Breast epithelium (tissue), 4 donors: ENCODE measurements around the gene C1orf210. TPM values are rescaled to one million over a fixed set of nuclear protein-coding genes. Genes with fewer than 3 reads are reported as not detected.

ENCODE experiments used
- DNase-seq, 2 donors: peaks; one replicate each; pipeline ENCODE4 v3.0.0-alpha.2; 2019; ENCODE audit warnings: low spot score in 2 of 2
- H3K27ac ChIP-seq, 2 donors: fragments of 200-600 bp; sonication (generic) in 1 of 2; one replicate each; pipeline ENCODE4 v1.5.1; 2016 to 2019; ENCODE audit warnings: mild to moderate bottlenecking in 1 of 2
- H3K27me3 ChIP-seq, 2 donors: fragments of 200-600 bp; sonication (generic) in 1 of 2; one replicate each; pipeline versions ENCODE4 v1.5.1 to v1.6.0; 2017 to 2019; ENCODE audit warnings: control low read depth in 1 of 2, mild to moderate bottlenecking in 1 of 2
- H3K36me3 ChIP-seq: fragments of 200-600 bp; one replicate; pipeline ENCODE4 v1.5.1; 2019
- H3K4me1 ChIP-seq, 2 donors: fragments of 200-600 bp; sonication (generic); one replicate each; pipeline ENCODE4 v1.5.1; 2016 to 2019; ENCODE audit warnings: control low read depth in 1 of 2
- H3K4me3 ChIP-seq, 3 donors: fragments of 200-600 bp; sonication (generic); 1 replicate in 2 of 3; 2 replicates in 1 of 3; pipeline ENCODE4 v1.5.1; 2016 to 2019; ENCODE audit warnings: mild to moderate bottlenecking in 3 of 3, moderate library complexity in 2 of 3
- H3K9me3 ChIP-seq, 2 donors: fragments of 200-600 bp; sonication (generic) in 1 of 2; one replicate each; pipeline ENCODE4 v1.5.1; 2016 to 2019; ENCODE audit warnings: control low read depth in 1 of 2
- CTCF ChIP-seq, 3 donors: fragments of 450-650 bp; IDR thresholded peaks; one replicate each; pipeline ENCODE4 v1.5.1; 2016 to 2017; ENCODE audit warnings: antibody characterized with exemption in 3 of 3, mild to moderate bottlenecking in 3 of 3, moderate library complexity in 3 of 3
- POLR2A ChIP-seq: fragments of 450-650 bp; IDR thresholded peaks from one replicate; pipeline ENCODE4 v1.6.1; 2016; ENCODE audit warnings: antibody characterized with exemption, mild to moderate bottlenecking, moderate library complexity
- POLR2AphosphoS5 ChIP-seq, 3 donors: sonication (generic); formaldehyde crosslinking; IDR thresholded peaks; one replicate each; pipeline ENCODE4 v1.6.1; 2017; ENCODE audit warnings: antibody characterized with exemption in 3 of 3
- intact Hi-C: fragments of 100-400 bp; cut with DNase I; formaldehyde crosslinking; loops from one replicate; pipeline ENCODE4 v1.15.1; 2023; ENCODE audit warnings: low total_unique reads
- total RNA-seq, 3 donors: library from RNA; depleted of rRNA; stranded (reverse); fragments of >200 nt; gene quantifications; one replicate each; pipeline ENCODE4 v1.1.0, GENCODE V29; 2016

Gene C1orf210
- total RNA-seq, 3 donors from 2014 or later = 7.2 to 31.3 TPM; not detected in 1

DNA sequence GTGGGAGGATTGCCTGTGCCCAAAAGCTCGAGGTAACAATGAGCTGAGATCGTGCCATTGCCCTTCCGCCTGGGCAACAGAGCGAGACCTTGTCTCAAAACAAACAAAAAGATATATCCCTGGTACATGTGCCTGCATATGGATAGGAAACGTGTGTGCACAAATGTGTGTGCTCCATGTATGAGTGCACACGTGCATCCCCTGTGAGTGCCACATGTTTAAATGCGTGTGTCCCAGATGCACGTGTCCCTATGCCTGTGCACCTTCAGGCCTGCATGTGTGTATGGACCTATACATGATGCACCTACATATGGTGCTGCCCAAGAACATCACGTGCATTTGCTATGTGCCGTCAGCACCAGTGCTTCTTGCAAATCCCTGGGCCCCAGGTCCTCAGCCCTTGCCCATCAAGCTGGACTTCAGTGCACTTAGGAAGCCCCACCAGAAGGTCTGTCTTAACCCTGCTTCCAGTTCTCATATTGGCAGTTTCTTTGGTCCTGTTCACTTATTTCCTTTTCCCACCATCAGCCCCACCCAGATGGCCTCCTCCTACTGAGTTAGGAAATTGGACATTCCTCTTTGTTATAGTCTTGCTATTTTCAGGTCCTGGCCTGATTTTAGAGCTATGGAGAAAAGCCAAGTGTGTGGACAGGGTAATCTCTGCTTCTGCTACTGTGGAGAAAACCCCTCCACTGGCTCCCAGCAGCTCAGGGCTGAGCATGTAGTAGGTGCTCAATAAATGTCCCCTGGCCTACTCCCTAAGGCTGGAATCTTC lies 30.8 kb upstream of the C1orf210 start:
- TF ChIP-seq POLR2AphosphoS5 (IDR thresholded peaks at IDR 0.05) (no peak), CTCF (IDR thresholded peaks at IDR 0.05) (no peak), POLR2A (no peak)
- intact Hi-C loops = no loop called here
- H3K4me3 ChIP-seq = no peak overlapping the region
- peak in 1 of 2 donors; percentile 30 for DNase-seq
- H3K36me3 ChIP-seq = no peaks in the 10 kb centered on the region
- H3K27ac ChIP-seq = no peak overlapping the region
- H3K4me1 ChIP-seq = no peaks in the 10 kb centered on the region
- no peaks in the 10 kb centered on the region for H3K27me3 ChIP-seq
- no peaks in the 10 kb centered on the region for H3K9me3 ChIP-seq

GRCh38 chr1:43315481-43315880 lies 30.1 kb upstream of the C1orf210 start:
- intact Hi-C loops = no loop called here
- no peaks in the 10 kb centered on the region for H3K36me3 ChIP-seq
- TF ChIP-seq POLR2AphosphoS5 (IDR thresholded peaks at IDR 0.05) = no peak
- TF ChIP-seq CTCF (IDR thresholded peaks at IDR 0.05) = no peak
- TF ChIP-seq POLR2A = no peak

GRCh38 chr1:43314233-43314632 lies 28.9 kb upstream of the C1orf210 start:
- H3K27ac ChIP-seq = no peak overlapping the region
- H3K27me3 ChIP-seq = no peaks in the 10 kb centered on the region
- no peak overlapping the region for H3K4me3 ChIP-seq
- no peaks in the 10 kb centered on the region for H3K4me1 ChIP-seq
- no peak for DNase-seq
- no peak for TF ChIP-seq POLR2A
- no peak for TF ChIP-seq POLR2AphosphoS5 (IDR thresholded peaks at IDR 0.05)
- no peak for TF ChIP-seq CTCF (IDR thresholded peaks at IDR 0.05)
- no peaks in the 10 kb centered on the region for H3K9me3 ChIP-seq
- H3K36me3 ChIP-seq = no peaks in the 10 kb centered on the region
- intact Hi-C loops = no loop called here

More at GRCh38 chr1:43315481-43315880, 30.1 kb upstream of the C1orf210 start:
- H3K27ac ChIP-seq = no peak overlapping the region
- H3K4me1 ChIP-seq = no peaks in the 10 kb centered on the region
- peak in 1 of 2 donors; percentile 9 for DNase-seq
- no peaks in the 10 kb centered on the region for H3K9me3 ChIP-seq
- H3K27me3 ChIP-seq = no peaks in the 10 kb centered on the region
- no peak overlapping the region for H3K4me3 ChIP-seq

DNA sequence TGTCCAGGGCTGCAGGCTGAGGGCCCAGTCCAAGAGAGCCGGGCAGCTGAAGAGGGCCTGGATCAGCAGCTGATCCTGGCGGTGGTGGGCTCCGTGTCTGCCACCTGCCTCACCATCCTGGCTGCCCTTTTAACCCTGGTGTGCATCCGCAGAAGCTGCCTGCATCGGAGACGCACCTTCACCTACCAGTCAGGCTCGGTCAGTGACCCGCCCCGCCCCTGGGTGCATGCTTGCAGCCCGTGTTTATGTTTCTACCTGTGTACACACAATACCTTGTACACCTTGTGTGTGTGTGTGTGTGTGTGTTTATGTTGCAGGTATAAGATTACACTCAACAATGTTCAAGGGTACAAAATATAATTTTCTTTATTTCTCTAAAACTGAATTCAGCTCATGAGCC lies 28.4 kb upstream of the C1orf210 start:
- no peak for DNase-seq
- H3K4me3 ChIP-seq = no peak overlapping the region
- intact Hi-C loops = no loop called here
- no peaks in the 10 kb centered on the region for H3K27me3 ChIP-seq
- no peaks in the 10 kb centered on the region for H3K36me3 ChIP-seq
- H3K9me3 ChIP-seq = no peaks in the 10 kb centered on the region
- no peak overlapping the region for H3K27ac ChIP-seq
- TF ChIP-seq POLR2AphosphoS5 (IDR thresholded peaks at IDR 0.05) (no peak), POLR2A (no peak), CTCF (IDR thresholded peaks at IDR 0.05) (no peak)
- no peaks in the 10 kb centered on the region for H3K4me1 ChIP-seq

DNA sequence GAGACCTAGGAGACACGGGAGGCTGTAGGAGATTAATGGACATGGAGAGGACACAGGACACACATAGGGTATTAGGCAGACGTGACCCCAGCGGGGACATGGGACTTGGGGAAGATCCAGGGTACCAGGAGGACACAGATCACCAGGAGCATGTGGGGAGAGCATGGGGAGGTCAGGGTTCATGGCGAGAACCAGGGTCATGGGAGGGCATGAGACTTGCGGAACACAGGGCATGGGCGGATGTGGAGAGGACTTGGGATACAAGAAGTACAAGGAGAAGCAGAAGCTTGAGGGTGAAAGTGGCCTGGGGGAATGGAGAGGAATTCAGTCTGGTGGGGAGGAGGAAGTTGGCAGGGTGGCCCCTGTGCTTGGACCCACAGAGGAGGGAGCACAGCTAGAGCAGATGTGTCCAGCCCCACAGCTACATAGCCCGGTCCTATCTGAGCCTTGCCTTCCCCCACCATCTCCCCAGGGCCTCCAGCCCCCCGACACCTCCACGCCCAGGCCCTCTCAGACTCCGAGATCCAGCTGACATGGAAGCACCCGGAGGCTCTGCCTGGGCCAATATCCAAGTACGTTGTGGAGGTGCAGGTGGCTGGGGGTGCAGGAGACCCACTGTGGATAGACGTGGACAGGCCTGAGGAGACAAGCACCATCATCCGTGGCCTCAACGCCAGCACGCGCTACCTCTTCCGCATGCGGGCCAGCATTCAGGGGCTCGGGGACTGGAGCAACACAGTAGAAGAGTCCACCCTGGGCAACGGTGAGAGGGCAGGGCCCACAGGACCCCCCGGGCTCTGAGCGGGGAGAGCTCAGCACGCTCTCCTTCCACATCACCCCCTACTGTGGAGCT lies 27.5 kb upstream of the C1orf210 start:
- intact Hi-C loops = no loop called here
- Histone ChIP-seq H3K4me1 (no peaks in the 10 kb centered on the region), H3K9me3 (no peaks in the 10 kb centered on the region), H3K27me3 (no peaks in the 10 kb centered on the region), H3K36me3 (no peaks in the 10 kb centered on the region), H3K27ac (no peak overlapping the region), H3K4me3 (no peak overlapping the region)
- no peak for DNase-seq
- TF ChIP-seq POLR2A (no peak), CTCF (IDR thresholded peaks at IDR 0.05) (no peak), POLR2AphosphoS5 (IDR thresholded peaks at IDR 0.05) (no peak)
